CD4-positive, alpha-beta T cell (primary cell): Measurements from ENCODE around the gene RHNO1. TPM values are rescaled to one million over a fixed set of nuclear protein-coding genes. Genes with fewer than 3 reads are reported as not detected.

Experiments used
- ATAC-seq: fragments of 200-7000 bp; cut with Tn5 transposase; one replicate; pipeline ENCODE4 v1.10.0; 2022; ENCODE audit warnings: mild to moderate bottlenecking; ENCODE audit not compliant: poor library complexity
- CTCF ChIA-PET: fragments of 350-600 bp; sonication (Branson Sonifier 250); formaldehyde crosslinking; loops from one replicate; lab custom pipeline; 2021; ENCODE audit warnings: antibody characterized with exemption, inconsistent platforms; lab: Charles Lee
- POLR2A ChIA-PET: fragments of 350-600 bp; sonication (Branson Sonifier 250); formaldehyde crosslinking; loops from one replicate; lab custom pipeline; 2021; ENCODE audit warnings: antibody characterized with exemption, inconsistent platforms; lab: Charles Lee
- DNase-seq, 14 experiments: peaks; one replicate each; pipeline ENCODE4 v3.0.0-alpha.2; 2013 to 2020; ENCODE audit warnings: mixed read lengths in 2 of 14
- H3K27ac ChIP-seq, 2 donors: one replicate each; pipeline versions ENCODE4 v1.5.1 to v1.7.0; 2013; ENCODE audit warnings: low read length in 2 of 2, low read depth in 1 of 2, mild to moderate bottlenecking in 1 of 2
- H3K27me3 ChIP-seq, 2 experiments: 1 replicate in 1 of 2; 2 replicates in 1 of 2; pipeline versions ENCODE4 v1.6.1 to v1.7.0; 2013; ENCODE audit warnings: low read length in 2 of 2, control low read depth in 1 of 2, mild to moderate bottlenecking in 1 of 2, moderate library complexity in 1 of 2; ENCODE audit not compliant: insufficient read depth in 2 of 2, control insufficient read depth in 1 of 2
- H3K36me3 ChIP-seq: one replicate; pipeline ENCODE4 v1.6.1; 2013; ENCODE audit warnings: low read length, control low read depth; ENCODE audit not compliant: insufficient read depth
- H3K4me1 ChIP-seq: one replicate; pipeline ENCODE4 v1.6.1; 2013; ENCODE audit warnings: low read length, control low read depth; ENCODE audit not compliant: insufficient read depth
- H3K4me3 ChIP-seq: one replicate; pipeline ENCODE4 v1.5.1; 2013; ENCODE audit warnings: mild to moderate bottlenecking, low read length, moderate library complexity
- H3K9me3 ChIP-seq, 2 experiments: 1 replicate in 1 of 2; 2 replicates in 1 of 2; pipeline versions ENCODE4 v1.6.1 to v1.7.0; 2013; ENCODE audit warnings: low read length in 2 of 2, mild to moderate bottlenecking in 2 of 2, control low read depth in 1 of 2, moderate library complexity in 1 of 2; ENCODE audit not compliant: control insufficient read depth in 1 of 2, insufficient read depth in 1 of 2
- H3K27ac Mint-ChIP-seq: one replicate; pipeline ENCODE4 v1.8.0; 2020; ENCODE audit warnings: mixed read lengths
- H3K27me3 Mint-ChIP-seq: one replicate; pipeline ENCODE4 v1.8.0; 2021; ENCODE audit warnings: mixed read lengths
- H3K36me3 Mint-ChIP-seq: one replicate; pipeline ENCODE4 v1.8.0; 2021; ENCODE audit warnings: low read depth, mixed read lengths
- H3K4me1 Mint-ChIP-seq: one replicate; pipeline ENCODE4 v1.8.0; 2021; ENCODE audit warnings: low read depth, mixed read lengths
- H3K4me3 Mint-ChIP-seq: one replicate; pipeline ENCODE4 v1.8.0; 2020; ENCODE audit warnings: mild to moderate bottlenecking, mixed read lengths
- H3K9me3 Mint-ChIP-seq: one replicate; pipeline ENCODE4 v1.8.0; 2020; ENCODE audit warnings: mixed read lengths
- intact Hi-C, 2 experiments: fragments of 100-400 bp; cut with DNase I in 1 of 2; cut with micrococcal nuclease in 1 of 2; formaldehyde crosslinking; loops; one replicate each; pipeline versions ENCODE4 v1.15.1 to v1.9.0; 2023 to 2025; cut with DNase I, micrococcal nuclease
- total RNA-seq, 174 experiments: library from RNA in 2 of 174; stranded (reverse) in 2 of 174; gene quantifications; one replicate each; pipeline ENCODE4 v1.2.3 and lab custom pipeline; 2021 to 2026
- TF ChIP-seq, protein P1 (sequence below): fragments of 200-600 bp; IDR thresholded peaks from one replicate; pipeline ENCODE4 v1.8.0; 2022; ENCODE audit warnings: antibody characterized with exemption, mild to moderate bottlenecking

The RHNO1 gene
- total RNA-seq, 2 experiments from 2014 or later: 26.5 to 31.3 TPM

DNA sequence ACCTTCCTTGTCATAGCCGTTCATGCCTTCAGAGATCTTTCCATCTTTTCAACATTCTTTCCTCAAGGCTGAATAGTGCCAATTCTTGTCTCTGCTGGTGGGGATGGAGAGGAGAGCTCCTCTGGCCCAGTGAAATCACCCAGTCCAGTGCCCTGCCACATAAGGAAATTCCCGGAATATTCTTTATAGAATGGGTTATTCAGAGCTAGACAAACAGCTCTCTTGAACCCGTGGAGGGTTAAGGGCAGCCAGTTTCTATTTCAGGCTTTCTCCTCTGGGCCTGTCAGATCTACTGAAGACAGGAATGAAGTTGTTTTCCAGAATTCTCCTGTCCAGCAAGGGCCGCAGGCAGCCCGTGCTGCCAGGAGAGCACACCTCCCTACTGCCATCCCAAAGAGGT is 34.1 kb upstream of the RHNO1 start:
- no peak overlapping the region for H3K27ac Mint-ChIP-seq
- Histone ChIP-seq H3K4me1 (no peaks in the 10 kb centered on the region), H3K4me3 (no peak overlapping the region), H3K27me3 (no peaks in the 10 kb centered on the region), H3K36me3 (peaks cover 55% of the 10 kb centered on the region), H3K27ac (no peak overlapping the region), H3K9me3 (no peaks in the 10 kb centered on the region)
- H3K27me3 Mint-ChIP-seq: no peaks in the 10 kb centered on the region
- no peaks in the 10 kb centered on the region for H3K9me3 Mint-ChIP-seq
- intact Hi-C loops: no loop called here
- DNase-seq: no peak
- ATAC-seq: no peak
- ChIA-PET CTCF (no interaction called here), POLR2A (no interaction called here)
- H3K4me1 Mint-ChIP-seq: no peaks in the 10 kb centered on the region
- peaks cover 70% of the 10 kb centered on the region for H3K36me3 Mint-ChIP-seq
- TF ChIP-seq, protein P1, sequence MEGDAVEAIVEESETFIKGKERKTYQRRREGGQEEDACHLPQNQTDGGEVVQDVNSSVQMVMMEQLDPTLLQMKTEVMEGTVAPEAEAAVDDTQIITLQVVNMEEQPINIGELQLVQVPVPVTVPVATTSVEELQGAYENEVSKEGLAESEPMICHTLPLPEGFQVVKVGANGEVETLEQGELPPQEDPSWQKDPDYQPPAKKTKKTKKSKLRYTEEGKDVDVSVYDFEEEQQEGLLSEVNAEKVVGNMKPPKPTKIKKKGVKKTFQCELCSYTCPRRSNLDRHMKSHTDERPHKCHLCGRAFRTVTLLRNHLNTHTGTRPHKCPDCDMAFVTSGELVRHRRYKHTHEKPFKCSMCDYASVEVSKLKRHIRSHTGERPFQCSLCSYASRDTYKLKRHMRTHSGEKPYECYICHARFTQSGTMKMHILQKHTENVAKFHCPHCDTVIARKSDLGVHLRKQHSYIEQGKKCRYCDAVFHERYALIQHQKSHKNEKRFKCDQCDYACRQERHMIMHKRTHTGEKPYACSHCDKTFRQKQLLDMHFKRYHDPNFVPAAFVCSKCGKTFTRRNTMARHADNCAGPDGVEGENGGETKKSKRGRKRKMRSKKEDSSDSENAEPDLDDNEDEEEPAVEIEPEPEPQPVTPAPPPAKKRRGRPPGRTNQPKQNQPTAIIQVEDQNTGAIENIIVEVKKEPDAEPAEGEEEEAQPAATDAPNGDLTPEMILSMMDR: no peak
- H3K4me3 Mint-ChIP-seq: no peak overlapping the region

DNA sequence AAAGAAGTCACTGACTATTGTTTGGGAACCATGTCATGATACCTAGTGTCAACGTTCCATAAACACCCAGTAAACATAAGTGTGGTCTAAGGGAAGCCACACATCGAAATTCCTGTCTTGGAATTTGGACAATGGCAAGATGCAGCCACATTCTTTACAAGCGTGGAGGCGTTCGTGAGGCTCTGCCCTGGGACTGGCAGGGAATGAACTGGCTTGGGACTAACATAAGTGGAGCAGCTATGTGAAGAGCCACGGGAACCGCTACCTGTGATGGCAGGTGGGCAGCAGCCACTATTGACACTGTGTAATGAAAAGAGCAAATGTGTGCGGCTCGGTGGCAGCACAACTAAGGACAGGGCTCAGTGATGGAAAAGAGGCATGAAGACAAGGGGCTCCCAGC is 32.2 kb upstream of the RHNO1 start:
- Histone ChIP-seq H3K4me1 (no peaks in the 10 kb centered on the region), H3K36me3 (peaks cover 45% of the 10 kb centered on the region), H3K27me3 (no peaks in the 10 kb centered on the region), H3K27ac (no peak overlapping the region), H3K4me3 (no peak overlapping the region), H3K9me3 (no peaks in the 10 kb centered on the region)
- no peaks in the 10 kb centered on the region for H3K27me3 Mint-ChIP-seq
- no peaks in the 10 kb centered on the region for H3K4me1 Mint-ChIP-seq
- ATAC-seq (no peak), DNase-seq (no peak)
- ChIA-PET POLR2A (no interaction called here), CTCF (no interaction called here)
- intact Hi-C loops: no loop called here
- H3K27ac Mint-ChIP-seq: no peak overlapping the region
- H3K9me3 Mint-ChIP-seq: no peaks in the 10 kb centered on the region
- no peak overlapping the region for H3K4me3 Mint-ChIP-seq
- peaks cover 68% of the 10 kb centered on the region for H3K36me3 Mint-ChIP-seq
- TF ChIP-seq, protein P1: no peak

DNA sequence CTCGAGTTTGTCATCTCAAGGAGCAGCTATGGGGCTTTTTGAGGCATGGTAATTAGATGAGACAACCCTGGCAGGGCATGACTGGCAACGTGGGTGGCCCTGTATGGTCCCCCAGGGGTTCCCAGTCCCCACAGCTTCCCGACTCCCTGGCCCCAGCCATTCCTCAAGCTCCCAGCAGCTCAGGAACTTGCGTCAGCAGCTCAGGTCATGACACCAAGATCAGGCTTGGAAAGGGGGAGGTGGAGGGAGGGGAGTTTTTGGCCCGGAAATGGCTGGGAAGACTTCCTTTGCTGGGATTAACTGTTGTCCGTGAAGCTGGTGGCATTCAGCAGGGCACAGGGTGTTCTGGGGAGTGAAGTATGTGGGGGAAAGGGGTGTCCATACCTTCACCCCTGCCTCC is 31.7 kb upstream of the RHNO1 start:
- H3K9me3 Mint-ChIP-seq: no peaks in the 10 kb centered on the region
- ChIA-PET CTCF (interaction anchor here (1.0 to 1.7 kb wide), 2 partner anchors 15 to 99 kb away, joined by 3 to 6 read pairs; no protein-coding TSS in a partner anchor), POLR2A (no interaction called here)
- H3K36me3 ChIP-seq: peaks cover 44% of the 10 kb centered on the region
- no peaks in the 10 kb centered on the region for H3K4me1 Mint-ChIP-seq
- H3K27ac Mint-ChIP-seq: no peak overlapping the region
- no peak overlapping the region for H3K27ac ChIP-seq
- TF ChIP-seq, protein P1: no peak
- H3K4me3 Mint-ChIP-seq: no peak overlapping the region
- no peaks in the 10 kb centered on the region for H3K9me3 ChIP-seq
- DNase-seq: no peak
- H3K4me3 ChIP-seq: no peak overlapping the region
- peaks cover 69% of the 10 kb centered on the region for H3K36me3 Mint-ChIP-seq
- no peaks in the 10 kb centered on the region for H3K27me3 ChIP-seq
- intact Hi-C loops: no loop called here
- H3K27me3 Mint-ChIP-seq: no peaks in the 10 kb centered on the region
- H3K4me1 ChIP-seq: no peaks in the 10 kb centered on the region
- no peak for ATAC-seq
